IMR-90 (cell line): ENCODE data around the gene CD164L2. TPM values are rescaled to one million over a fixed set of nuclear protein-coding genes. Genes with fewer than 3 reads are reported as not detected.

Source experiments
- ATAC-seq: fragments of 200-7000 bp; cut with Tn5 transposase; 2 replicates; pipeline ENCODE4 v1.9.1; 2020; ENCODE audit warnings: low read depth, mild to moderate bottlenecking, moderate library complexity
- BruUV-seq: library from RNA; stranded (reverse); fragments of 400-500 nt; replicated peaks from 2 replicates; lab custom pipeline; 2021; lab: Mats Ljungman, UMichigan
- CTCF ChIA-PET: fragments of 300-600 bp; formaldehyde crosslinking; extraction: SDS; loops from one replicate; lab custom pipeline; 2021; ENCODE audit warnings: antibody characterized with exemption; lab: Yijun Ruan, JAX
- POLR2A ChIA-PET: fragments of 300-600 bp; sonication (Branson Sonifier 250); formaldehyde crosslinking; loops from one replicate; lab custom pipeline; 2022; ENCODE audit warnings: antibody characterized with exemption; ENCODE audit not compliant: unreplicated experiment; lab: Charles Lee
- DNase-seq: peaks from one replicate; pipeline ENCODE4 v3.0.0; 2013
- H2AFZ ChIP-seq: replicated peaks from 2 replicates; pipeline ENCODE3; 2013; ENCODE audit warnings: low read length, mild to moderate bottlenecking; ENCODE audit not compliant: poor library complexity
- H2AK5ac ChIP-seq: 2 replicates; pipeline ENCODE4 v1.6.1; 2013; ENCODE audit warnings: low read depth, low read length, inconsistent platforms
- H2AK9ac ChIP-seq: replicated peaks from 2 replicates; pipeline ENCODE3; 2013; ENCODE audit warnings: mild to moderate bottlenecking, low read depth, low read length, moderate library complexity; ENCODE audit not compliant: poor library complexity
- H2BK120ac ChIP-seq: 2 replicates; pipeline ENCODE4 v1.6.1; 2013; ENCODE audit warnings: low read depth, low read length, inconsistent platforms
- H2BK15ac ChIP-seq: 3 replicates; pipeline ENCODE4 v1.6.1; 2013; ENCODE audit warnings: low read depth, low read length, inconsistent platforms
- H2BK20ac ChIP-seq: 2 replicates; pipeline ENCODE4 v1.6.1; 2013; ENCODE audit warnings: low read depth, mild to moderate bottlenecking, inconsistent platforms, low read length, moderate library complexity
- H2BK5ac ChIP-seq: 2 replicates; pipeline ENCODE4 v1.6.1; 2013; ENCODE audit warnings: mild to moderate bottlenecking, low read depth, low read length, inconsistent platforms; ENCODE audit not compliant: poor library complexity, severe bottlenecking
- H3K14ac ChIP-seq: replicated peaks from 2 replicates; pipeline ENCODE4 v1.6.1; 2013; ENCODE audit warnings: low read depth, low read length, inconsistent platforms
- H3K18ac ChIP-seq: 2 replicates; pipeline ENCODE4 v1.6.1; 2013; ENCODE audit warnings: low read depth, low read length, control low read depth
- H3K23ac ChIP-seq: 2 replicates; pipeline ENCODE4 v1.6.1; 2013; ENCODE audit warnings: low read depth, low read length, inconsistent platforms
- H3K27ac ChIP-seq: 2 replicates; pipeline ENCODE4 v1.5.1; 2013; ENCODE audit warnings: mild to moderate bottlenecking, control low read depth, low read length; ENCODE audit not compliant: insufficient read depth
- H3K27me3 ChIP-seq: 2 replicates; pipeline ENCODE4 v1.6.1; 2013; ENCODE audit warnings: low read length; ENCODE audit not compliant: control insufficient read depth, insufficient read depth
- H3K36me3 ChIP-seq: 2 replicates; pipeline ENCODE4 v1.6.1; 2013; ENCODE audit warnings: low read length, mixed read lengths; ENCODE audit not compliant: control insufficient read depth, insufficient read depth
- H3K4ac ChIP-seq: 2 replicates; pipeline ENCODE4 v1.6.1; 2013; ENCODE audit warnings: low read depth, low read length, inconsistent platforms
- H3K4me1 ChIP-seq: 2 replicates; pipeline ENCODE4 v1.6.1; 2013; ENCODE audit warnings: low read length, mixed read lengths; ENCODE audit not compliant: control insufficient read depth, insufficient read depth
- H3K4me2 ChIP-seq: 2 replicates; pipeline ENCODE4 v1.6.1; 2013; ENCODE audit warnings: low read depth, mild to moderate bottlenecking, control low read depth, low read length, moderate library complexity
- H3K4me3 ChIP-seq: 2 replicates; pipeline ENCODE4 v1.5.1; 2013; ENCODE audit warnings: low read depth, mild to moderate bottlenecking, control low read depth, low read length, moderate library complexity; ENCODE audit not compliant: insufficient read depth
- H3K56ac ChIP-seq: 2 replicates; pipeline ENCODE4 v1.6.1; 2013; ENCODE audit warnings: low read length, inconsistent platforms; ENCODE audit not compliant: insufficient read depth; ENCODE audit errors: extremely low read depth
- H3K79me1 ChIP-seq, 2 experiments: 2 replicates each; pipeline ENCODE4 v1.6.1; 2013; ENCODE audit warnings: low read length in 2 of 2, inconsistent platforms in 1 of 2, low read depth in 1 of 2
- H3K9ac ChIP-seq: 2 replicates; pipeline ENCODE4 v1.6.1; 2013; ENCODE audit warnings: low read depth, low read length, control low read depth
- H3K9me1 ChIP-seq: 2 replicates; pipeline ENCODE4 v1.6.1; 2013; ENCODE audit warnings: low read length, inconsistent platforms; ENCODE audit not compliant: insufficient read depth
- H3K9me3 ChIP-seq: 2 replicates; pipeline ENCODE4 v1.6.1; 2013; ENCODE audit warnings: low read length; ENCODE audit not compliant: control insufficient read depth, insufficient read depth
- H4K20me1 ChIP-seq: 2 replicates; pipeline ENCODE4 v1.6.1; 2013; ENCODE audit warnings: low read length, inconsistent platforms; ENCODE audit not compliant: insufficient read depth
- H4K5ac ChIP-seq: 2 replicates; pipeline ENCODE4 v1.6.1; 2013; ENCODE audit warnings: mild to moderate bottlenecking, low read depth, low read length, control low read depth
- H4K8ac ChIP-seq, 2 experiments: 2 replicates each; pipeline ENCODE4 v1.6.1; 2013; ENCODE audit warnings: low read depth in 2 of 2, low read length in 2 of 2, control low read depth in 1 of 2, inconsistent platforms in 1 of 2
- H4K91ac ChIP-seq: 2 replicates; pipeline ENCODE4 v1.6.1; 2013; ENCODE audit warnings: low read depth, low read length, inconsistent platforms; ENCODE audit not compliant: insufficient read depth
- POLR2A ChIP-seq: IDR thresholded peaks from 2 replicates; pipeline ENCODE4 v1.6.1; 2012; ENCODE audit warnings: mild to moderate bottlenecking, low read depth, low read length
- WGBS, 2 experiments: methylation state at CpG; one replicate each; pipeline versions ENCODE4 v1.1.5 to v1.1.7; 2013; ENCODE audit warnings: missing lambda C conversion rate in 2 of 2; ENCODE audit not compliant: insufficient read length in 1 of 2; ENCODE audit errors: extremely low coverage in 2 of 2; 5-methylcytosine and 5-hydroxymethylcytosine counted together
- dilution Hi-C: fragments of 300-500 bp; cut with HindIII; formaldehyde crosslinking; loops from one replicate; pipeline ENCODE4 v1.14.3; 2018; ENCODE audit warnings: low sequenced_read_pairs; ENCODE audit not compliant: unreplicated experiment
- in situ Hi-C: fragments of 300-500 bp; cut with MboI; formaldehyde crosslinking; loops from 3 replicates; pipeline ENCODE4 v1.14.3; 2019; ENCODE audit warnings: low sequenced_read_pairs, inconsistent platforms, mixed read lengths
- intact Hi-C: fragments of 100-400 bp; cut with micrococcal nuclease; formaldehyde crosslinking; loops from 2 replicates; pipeline ENCODE4 v1.10.0; 2022
- polyA plus RNA-seq, 3 experiments: library from polyadenylated mRNA; depleted of rRNA; stranded (reverse); fragments of >200 nt; gene quantifications; 2 replicates each; pipeline ENCODE4 v1.2.3, GENCODE V29; 2012; ENCODE audit warnings: low replicate concordance in 1 of 3
- total RNA-seq: library from RNA; depleted of rRNA; stranded (reverse); fragments of >200 nt; gene quantifications from 2 replicates; pipeline ENCODE4 v1.2.3, GENCODE V29; 2012

CD164L2 gene
- total and polyA plus RNA-seq, 2 of the 4 experiments (the other 2 are of a cell fraction), result not detected

- no peak overlapping the region for H2AFZ ChIP-seq
- POLR2A ChIA-PET, result no interaction called here
- H3K4me1 ChIP-seq, result peaks cover 11% of the 10 kb centered on the region
- peak overlapping the region; percentile 5; the same call in 1 of the 2 replicates for H4K91ac ChIP-seq
- intact Hi-C loops, result no loop called here
- H3K18ac ChIP-seq, result no peak overlapping the region
- CTCF ChIA-PET, result no interaction called here
- H2BK15ac ChIP-seq, result no peak overlapping the region
- no peak overlapping the region; the same call in 1 of the 2 replicates for H3K4ac ChIP-seq
- no peak overlapping the region for H3K14ac ChIP-seq
- DNase-seq (no peak), ATAC-seq (no peak)
- H4K20me1 ChIP-seq, result peaks cover 2% of the 10 kb centered on the region; the same call in 1 of the 2 replicates
- H3K9me3 ChIP-seq, result no peaks in the 10 kb centered on the region
- H3K79me1 ChIP-seq, result peaks cover 6 to 24% of the 10 kb centered on the region in 2 experiments; a peak in 3 of 4 replicates
- dilution Hi-C loops, result no loop called here
- H3K9ac ChIP-seq, result no peak overlapping the region
- H3K4me2 ChIP-seq, result no peak overlapping the region
- BruUV-seq, result no TSS peak
- WGBS, 2 experiments, result 97% methylated on average over 6 of the region's 26 CpGs; no CpG with 5 or more reads in 1 of the 2 experiments
- H2AK5ac ChIP-seq, result peak overlapping the region; percentile 33; the same call in 1 of the 2 replicates
- H3K27ac ChIP-seq, result no peak overlapping the region
- no peak overlapping the region; a peak in 2 of 4 replicates for H4K8ac ChIP-seq
- no peaks in the 10 kb centered on the region for H3K27me3 ChIP-seq
- H3K9me1 ChIP-seq, result peaks cover 18% of the 10 kb centered on the region
- no peak overlapping the region for H3K23ac ChIP-seq
- peak overlapping the region; percentile 93 for H2AK9ac ChIP-seq
- H3K36me3 ChIP-seq, result peaks cover 34% of the 10 kb centered on the region
- H3K4me3 ChIP-seq, result no peak overlapping the region
- in situ Hi-C loops, result no loop called here
- no peak overlapping the region for H2BK20ac ChIP-seq
- H2BK120ac ChIP-seq, result no peak overlapping the region
- H3K56ac ChIP-seq, result no peak overlapping the region
- no peak overlapping the region for H4K5ac ChIP-seq
- no peak for TF ChIP-seq POLR2A
- H2BK5ac ChIP-seq, result no peak overlapping the region
Observed at GRCh38 chr1:27363766-27364695, 19.1 kb downstream of the CD164L2 start.
